Thymus (tissue), 11 donors: ENCODE measurements around the gene MAP3K9. TPM values are rescaled to one million over a fixed set of nuclear protein-coding genes. Genes with fewer than 3 reads are reported as not detected.
"Not testable (repeated sequence)": the region's sequence is repeated elsewhere in the genome, so short reads cannot be mapped to it uniquely, and the experiment has no call there.

Source experiments
- DNase-seq, 9 donors: peaks; one replicate each; pipeline ENCODE4 v3.0.0-alpha.2; 2013; ENCODE audit warnings: low spot score in 9 of 9, low read depth in 6 of 9, missing footprints in 1 of 9
- H3K27ac ChIP-seq, 2 donors: one replicate each; pipeline ENCODE4 v1.5.1; 2013; ENCODE audit warnings: control low read depth in 1 of 2, low read depth in 1 of 2, low read length in 1 of 2, mild to moderate bottlenecking in 1 of 2, moderate library complexity in 1 of 2
- H3K27me3 ChIP-seq, 2 donors: one replicate each; pipeline ENCODE4 v1.5.1; 2013; ENCODE audit warnings: low read length in 1 of 2; ENCODE audit not compliant: control insufficient read depth in 2 of 2, insufficient read depth in 1 of 2
- H3K36me3 ChIP-seq, 2 donors: one replicate each; pipeline ENCODE4 v1.5.1; 2013; ENCODE audit warnings: low read length in 1 of 2, mild to moderate bottlenecking in 1 of 2, moderate library complexity in 1 of 2; ENCODE audit not compliant: control insufficient read depth in 2 of 2, insufficient read depth in 2 of 2
- H3K4me1 ChIP-seq, 2 donors: one replicate each; pipeline ENCODE4 v1.5.1; 2013; ENCODE audit warnings: low read length in 2 of 2; ENCODE audit not compliant: control insufficient read depth in 2 of 2, insufficient read depth in 2 of 2
- H3K4me3 ChIP-seq, 2 donors: one replicate each; pipeline ENCODE4 v1.5.1; 2013; ENCODE audit warnings: low read length in 2 of 2, control low read depth in 1 of 2, mild to moderate bottlenecking in 1 of 2
- H3K9me3 ChIP-seq, 2 donors: one replicate each; pipeline ENCODE4 v1.5.1; 2013; ENCODE audit warnings: low read length in 1 of 2, mild to moderate bottlenecking in 1 of 2; ENCODE audit not compliant: control insufficient read depth in 2 of 2, insufficient read depth in 1 of 2
- WGBS: extraction: QIAGEN DNeasy Blood & Tissue Kit; methylation state at CpG from one replicate; pipeline ENCODE4 v1.1.7; 2013; 5-methylcytosine and 5-hydroxymethylcytosine counted together
- polyA plus RNA-seq: library from polyadenylated mRNA; stranded (reverse); fragments of 200-250 nt; gene quantifications from one replicate; pipeline ENCODE4 v1.2.3, GENCODE V29; 2013
- total RNA-seq: library from RNA; stranded (reverse); fragments of 120-200 nt; gene quantifications from one replicate; pipeline ENCODE4 v1.2.4, GENCODE V29; 2013
- donor health status: healthy.

The MAP3K9 gene
- total and polyA plus RNA-seq, 2 donors: 0.47 to 0.75 TPM

- 95% methylated on average over 1 of the region's 1 CpG for WGBS
- no peak for DNase-seq
- Histone ChIP-seq H3K4me1 (no peaks in the 10 kb centered on the region), H3K36me3 (no peaks in the 10 kb centered on the region), H3K9me3 (no peaks in the 10 kb centered on the region), H3K27me3 (no peaks in the 10 kb centered on the region), H3K27ac (no peak overlapping the region), H3K4me3 (no peak overlapping the region)
These were observed 104.4 kb downstream of the MAP3K9 start for GRCh38 chr14:70704960-70705359.

DNA sequence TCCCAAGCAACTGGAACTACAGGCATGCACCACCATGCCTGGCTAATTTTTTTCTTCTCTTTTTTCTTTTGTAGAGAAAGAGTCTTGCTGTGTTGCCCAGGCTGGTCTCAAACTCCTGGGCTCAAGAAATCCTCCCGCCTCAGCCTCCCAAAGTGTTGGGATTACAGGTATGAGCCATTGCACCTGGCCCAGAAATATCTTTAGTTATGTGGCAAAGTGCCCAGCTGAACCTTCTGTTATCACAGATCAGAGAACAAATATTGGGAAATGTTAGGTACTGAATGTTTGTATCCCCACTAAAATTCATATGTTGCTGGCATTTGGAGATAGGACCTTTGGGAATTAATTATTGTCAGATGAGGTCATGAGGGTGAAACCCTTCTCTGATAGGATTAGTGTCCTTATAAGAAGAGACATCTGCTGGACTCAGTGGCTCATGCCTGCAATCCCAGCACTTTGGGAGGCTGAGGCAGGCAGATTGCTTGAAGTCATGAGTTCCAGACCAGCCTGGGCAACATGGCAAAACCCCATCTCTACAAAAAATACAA lies 105.6 kb downstream of the MAP3K9 start:
- not testable (repeated sequence) for H3K27ac ChIP-seq, H3K4me1 ChIP-seq, H3K36me3 ChIP-seq, DNase-seq, H3K9me3 ChIP-seq, H3K4me3 ChIP-seq, H3K27me3 ChIP-seq
- 96% methylated on average over 1 of the region's 1 CpG for WGBS

DNA sequence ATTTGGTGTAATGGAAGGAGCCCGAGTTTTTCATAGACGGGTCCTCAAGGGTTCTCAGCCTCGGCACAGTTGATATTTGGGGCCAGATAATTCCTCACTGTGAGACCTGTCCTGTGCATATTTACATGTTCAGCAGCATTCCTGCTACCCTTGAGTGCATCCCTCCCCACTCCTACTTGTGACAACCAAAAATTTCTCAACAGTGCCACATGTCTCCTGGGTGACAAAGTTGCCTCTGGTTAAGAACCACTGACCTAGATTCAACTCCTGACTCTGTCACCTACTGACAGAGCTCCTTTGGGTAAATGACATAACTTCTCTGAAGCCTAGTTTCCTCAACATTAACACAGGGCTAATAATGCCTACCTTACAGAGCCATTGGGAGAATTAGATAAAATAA lies 107.2 kb downstream of the MAP3K9 start:
- H3K27ac ChIP-seq: no peak overlapping the region
- 97% methylated on average over 3 of the region's 3 CpGs for WGBS

DNA sequence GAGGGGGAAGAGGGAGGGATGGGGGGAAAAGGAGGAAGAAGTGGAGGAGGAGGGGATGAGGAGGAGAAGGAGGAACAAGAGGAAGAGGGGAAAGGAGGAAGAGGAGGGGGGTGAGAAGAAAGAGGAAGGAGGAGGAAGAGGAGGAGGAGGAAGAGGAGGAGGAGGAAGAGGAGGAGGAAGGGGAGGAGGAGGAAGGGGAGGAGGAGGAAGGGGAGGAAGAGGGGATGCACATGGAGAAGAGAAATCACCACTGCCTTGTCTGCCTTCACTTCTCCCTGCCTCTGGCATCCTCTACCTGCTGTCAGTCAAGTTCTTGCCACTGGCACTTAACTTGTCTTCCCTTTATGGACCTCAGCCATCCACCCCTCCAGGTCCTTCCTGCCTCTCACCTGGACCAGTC lies 107.7 kb downstream of the MAP3K9 start:
- no peaks in the 10 kb centered on the region for H3K9me3 ChIP-seq
- H3K27me3 ChIP-seq: no peaks in the 10 kb centered on the region
- H3K4me1 ChIP-seq: no peaks in the 10 kb centered on the region
- no peak for DNase-seq
- no peaks in the 10 kb centered on the region for H3K36me3 ChIP-seq
- H3K27ac ChIP-seq: no peak overlapping the region
- no peak overlapping the region for H3K4me3 ChIP-seq

More for the DNA sequence above, 107.2 kb downstream of the MAP3K9 start:
- Histone ChIP-seq H3K4me3 (no peak overlapping the region), H3K27me3 (no peaks in the 10 kb centered on the region), H3K9me3 (no peaks in the 10 kb centered on the region), H3K4me1 (no peaks in the 10 kb centered on the region), H3K36me3 (no peaks in the 10 kb centered on the region)
- DNase-seq: no peak

- no peak overlapping the region for H3K27ac ChIP-seq
- H3K9me3 ChIP-seq: no peaks in the 10 kb centered on the region
- no peaks in the 10 kb centered on the region for H3K4me1 ChIP-seq
- no peaks in the 10 kb centered on the region for H3K36me3 ChIP-seq
- no peak for DNase-seq
- 96% methylated on average over 4 of the region's 4 CpGs for WGBS
- H3K4me3 ChIP-seq: no peak overlapping the region
- no peaks in the 10 kb centered on the region for H3K27me3 ChIP-seq
These were observed 108.2 kb downstream of the MAP3K9 start for GRCh38 chr14:70700955-70701585.

DNA sequence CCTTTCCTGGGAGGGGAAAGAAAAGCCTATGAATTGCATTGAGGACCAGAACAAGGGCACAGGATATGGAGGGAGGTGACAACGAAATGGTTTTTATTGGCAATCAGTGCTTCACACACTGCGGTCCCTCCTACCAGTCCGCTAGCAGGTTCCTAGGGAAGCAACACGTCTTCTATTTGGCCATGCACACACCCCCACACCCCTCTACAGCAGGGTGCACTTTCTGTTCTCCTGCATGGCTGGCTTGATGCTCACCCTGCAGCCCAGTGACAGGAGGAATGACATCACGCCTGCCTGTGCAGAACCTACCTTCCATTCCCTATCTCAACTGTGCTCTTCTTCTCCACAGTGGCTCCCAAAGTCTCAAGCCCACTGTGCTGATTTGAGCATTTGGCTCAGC lies 109.7 kb downstream of the MAP3K9 start:
- H3K9me3 ChIP-seq: no peaks in the 10 kb centered on the region
- no peak overlapping the region for H3K27ac ChIP-seq
- WGBS: 94% methylated on average over 5 of the region's 5 CpGs
- DNase-seq: no peak
- no peaks in the 10 kb centered on the region for H3K27me3 ChIP-seq
- H3K4me1 ChIP-seq: no peaks in the 10 kb centered on the region
- H3K4me3 ChIP-seq: no peak overlapping the region
- no peaks in the 10 kb centered on the region for H3K36me3 ChIP-seq

DNA sequence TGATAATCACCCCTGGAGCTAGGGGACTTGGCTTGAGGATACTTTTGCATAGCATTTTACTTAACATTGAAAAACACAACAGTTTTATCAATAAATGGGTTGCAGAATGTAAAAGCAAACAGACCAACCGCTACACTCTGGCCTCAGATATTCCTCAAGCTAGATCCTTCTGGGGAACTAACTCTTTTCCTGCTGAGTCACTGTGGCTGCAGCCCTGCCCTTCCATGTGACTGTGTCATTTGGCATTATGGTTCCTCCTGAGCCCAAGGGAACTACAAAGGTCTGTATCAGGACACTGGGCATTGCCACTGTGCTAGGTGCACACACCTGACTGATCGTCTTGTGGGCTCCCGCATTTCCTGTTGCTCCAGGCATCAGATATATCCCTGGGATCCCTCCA lies 111.0 kb downstream of the MAP3K9 start:
- Histone ChIP-seq H3K4me1 (no peaks in the 10 kb centered on the region), H3K9me3 (no peaks in the 10 kb centered on the region), H3K36me3 (no peaks in the 10 kb centered on the region), H3K27me3 (no peaks in the 10 kb centered on the region), H3K27ac (no peak overlapping the region), H3K4me3 (no peak overlapping the region)
- no peak for DNase-seq
- 52% methylated on average over 3 of the region's 3 CpGs for WGBS

DNA sequence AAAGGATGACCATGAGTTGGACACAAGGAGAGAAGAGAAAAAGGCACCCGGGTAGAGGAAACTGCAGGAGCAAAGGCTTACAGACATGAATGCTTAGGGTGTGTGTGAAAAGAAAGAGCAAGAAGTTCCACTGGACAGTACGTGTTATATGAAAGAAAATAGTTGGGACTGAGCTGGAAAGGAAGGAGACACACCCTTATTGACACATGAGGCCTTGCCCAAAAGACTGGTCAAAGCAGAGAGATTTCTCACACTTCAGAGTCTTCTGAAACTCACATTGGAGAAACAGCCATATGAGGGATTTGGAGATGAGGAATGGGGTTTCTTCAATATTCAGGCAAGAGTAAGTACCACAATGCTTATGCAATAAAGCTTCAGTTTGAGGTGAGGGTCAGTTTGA lies 111.6 kb downstream of the MAP3K9 start:
- Histone ChIP-seq H3K27ac (no peak overlapping the region), H3K27me3 (no peaks in the 10 kb centered on the region), H3K36me3 (no peaks in the 10 kb centered on the region), H3K4me1 (no peaks in the 10 kb centered on the region), H3K4me3 (no peak overlapping the region), H3K9me3 (no peaks in the 10 kb centered on the region)
- 91% methylated on average over 2 of the region's 2 CpGs for WGBS
- no peak for DNase-seq

DNA sequence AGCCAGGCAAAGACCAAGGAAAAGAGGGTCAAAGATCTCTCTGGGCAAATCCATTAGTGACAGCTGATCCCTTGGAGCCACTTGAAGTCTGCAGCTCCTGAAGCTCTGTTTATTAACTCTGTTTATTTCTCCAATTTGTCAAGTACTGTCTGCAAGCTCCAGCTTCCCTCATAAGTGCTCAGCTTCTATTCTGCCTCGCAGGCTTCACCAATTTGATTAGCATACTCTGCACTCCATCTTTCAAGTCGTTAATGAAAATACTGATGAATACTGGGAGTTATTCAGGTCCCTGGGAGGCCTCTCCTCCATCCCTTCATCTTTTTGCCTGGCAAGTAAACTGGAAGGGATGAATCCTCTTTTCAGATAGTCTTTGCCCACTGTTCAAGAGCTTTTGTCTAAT lies 113.3 kb downstream of the MAP3K9 start:
- Histone ChIP-seq H3K36me3 (no peaks in the 10 kb centered on the region), H3K9me3 (no peaks in the 10 kb centered on the region), H3K27me3 (no peaks in the 10 kb centered on the region), H3K4me1 (no peaks in the 10 kb centered on the region), H3K27ac (no peak overlapping the region), H3K4me3 (no peak overlapping the region)
- no peak for DNase-seq
- 95% methylated on average over 2 of the region's 2 CpGs for WGBS
